HG02571 (cell line): ENCODE data around the gene TBC1D22A.

ENCODE experiments used
- ATAC-seq: cut with Tn5 transposase; IDR thresholded peaks from one replicate; pipeline ENCODE4 v1.9.1; 2021; ENCODE audit warnings: mild to moderate bottlenecking, moderate library complexity; ENCODE audit not compliant: unreplicated experiment

TBC1D22A gene

GRCh38 chr22:47019012-47019790 lies 256.8 kb downstream of the TBC1D22A start:
- no peak for ATAC-seq

- ATAC-seq, result no peak
Observed at GRCh38 chr22:47020166-47020565, 257.7 kb downstream of the TBC1D22A start.

GRCh38 chr22:47021371-47022074 lies 259.1 kb downstream of the TBC1D22A start:
- no peak for ATAC-seq

GRCh38 chr22:47022075-47022473 lies 259.6 kb downstream of the TBC1D22A start:
- no peak for ATAC-seq

- no peak for ATAC-seq
Observed at GRCh38 chr22:47022475-47022874, 260.0 kb downstream of the TBC1D22A start.

GRCh38 chr22:47023871-47024270 lies 261.4 kb downstream of the TBC1D22A start:
- ATAC-seq, result no peak

- no peak for ATAC-seq
Observed at GRCh38 chr22:47027766-47028165, 265.3 kb downstream of the TBC1D22A start.

GRCh38 chr22:47029244-47030074 lies 267.0 kb downstream of the TBC1D22A start:
- ATAC-seq, result no peak

- ATAC-seq, result no peak
Observed at GRCh38 chr22:47030143-47030661, 267.8 kb downstream of the TBC1D22A start.

GRCh38 chr22:47030881-47031627 lies 268.6 kb downstream of the TBC1D22A start:
- no peak for ATAC-seq

- ATAC-seq, result no peak
Observed at GRCh38 chr22:47031628-47031915, 269.1 kb downstream of the TBC1D22A start.

GRCh38 chr22:47032091-47032943 lies 269.9 kb downstream of the TBC1D22A start:
- no peak for ATAC-seq

GRCh38 chr22:47032956-47033647 lies 270.7 kb downstream of the TBC1D22A start:
- ATAC-seq, result no peak

GRCh38 chr22:47033648-47034000 lies 271.2 kb downstream of the TBC1D22A start:
- no peak for ATAC-seq

- no peak for ATAC-seq
Observed at GRCh38 chr22:47034076-47034808, 271.8 kb downstream of the TBC1D22A start.

- no peak for ATAC-seq
Observed at GRCh38 chr22:47034905-47035419, 272.5 kb downstream of the TBC1D22A start.

GRCh38 chr22:47035425-47035881 lies 273.0 kb downstream of the TBC1D22A start:
- no peak for ATAC-seq

GRCh38 chr22:47036352-47036751 lies 273.9 kb downstream of the TBC1D22A start:
- ATAC-seq, result no peak
